CD4-positive, alpha-beta T cell (primary cell): ENCODE measurements around the gene AXDND1. TPM values are rescaled to one million over a fixed set of nuclear protein-coding genes. Genes with fewer than 3 reads are reported as not detected.

Experiments
- ATAC-seq: fragments of 200-7000 bp; cut with Tn5 transposase; one replicate; pipeline ENCODE4 v1.10.0; 2022; ENCODE audit warnings: mild to moderate bottlenecking; ENCODE audit not compliant: poor library complexity
- CTCF ChIA-PET: fragments of 350-600 bp; sonication (Branson Sonifier 250); formaldehyde crosslinking; loops from one replicate; lab custom pipeline; 2021; ENCODE audit warnings: antibody characterized with exemption, inconsistent platforms; lab: Charles Lee
- POLR2A ChIA-PET: fragments of 350-600 bp; sonication (Branson Sonifier 250); formaldehyde crosslinking; loops from one replicate; lab custom pipeline; 2021; ENCODE audit warnings: antibody characterized with exemption, inconsistent platforms; lab: Charles Lee
- DNase-seq, 14 experiments: peaks; one replicate each; pipeline ENCODE4 v3.0.0-alpha.2; 2013 to 2020; ENCODE audit warnings: mixed read lengths in 2 of 14
- H3K27ac ChIP-seq, 2 donors: one replicate each; pipeline versions ENCODE4 v1.5.1 to v1.7.0; 2013; ENCODE audit warnings: low read length in 2 of 2, low read depth in 1 of 2, mild to moderate bottlenecking in 1 of 2
- H3K27me3 ChIP-seq, 2 experiments: 1 replicate in 1 of 2; 2 replicates in 1 of 2; pipeline versions ENCODE4 v1.6.1 to v1.7.0; 2013; ENCODE audit warnings: low read length in 2 of 2, control low read depth in 1 of 2, mild to moderate bottlenecking in 1 of 2, moderate library complexity in 1 of 2; ENCODE audit not compliant: insufficient read depth in 2 of 2, control insufficient read depth in 1 of 2
- H3K36me3 ChIP-seq: one replicate; pipeline ENCODE4 v1.6.1; 2013; ENCODE audit warnings: low read length, control low read depth; ENCODE audit not compliant: insufficient read depth
- H3K4me1 ChIP-seq: one replicate; pipeline ENCODE4 v1.6.1; 2013; ENCODE audit warnings: low read length, control low read depth; ENCODE audit not compliant: insufficient read depth
- H3K4me3 ChIP-seq: one replicate; pipeline ENCODE4 v1.5.1; 2013; ENCODE audit warnings: mild to moderate bottlenecking, low read length, moderate library complexity
- H3K9me3 ChIP-seq, 2 experiments: 1 replicate in 1 of 2; 2 replicates in 1 of 2; pipeline versions ENCODE4 v1.6.1 to v1.7.0; 2013; ENCODE audit warnings: low read length in 2 of 2, mild to moderate bottlenecking in 2 of 2, control low read depth in 1 of 2, moderate library complexity in 1 of 2; ENCODE audit not compliant: control insufficient read depth in 1 of 2, insufficient read depth in 1 of 2
- H3K27ac Mint-ChIP-seq: one replicate; pipeline ENCODE4 v1.8.0; 2020; ENCODE audit warnings: mixed read lengths
- H3K27me3 Mint-ChIP-seq: one replicate; pipeline ENCODE4 v1.8.0; 2021; ENCODE audit warnings: mixed read lengths
- H3K36me3 Mint-ChIP-seq: one replicate; pipeline ENCODE4 v1.8.0; 2021; ENCODE audit warnings: low read depth, mixed read lengths
- H3K4me1 Mint-ChIP-seq: one replicate; pipeline ENCODE4 v1.8.0; 2021; ENCODE audit warnings: low read depth, mixed read lengths
- H3K4me3 Mint-ChIP-seq: one replicate; pipeline ENCODE4 v1.8.0; 2020; ENCODE audit warnings: mild to moderate bottlenecking, mixed read lengths
- H3K9me3 Mint-ChIP-seq: one replicate; pipeline ENCODE4 v1.8.0; 2020; ENCODE audit warnings: mixed read lengths
- intact Hi-C, 2 experiments: fragments of 100-400 bp; cut with DNase I in 1 of 2; cut with micrococcal nuclease in 1 of 2; formaldehyde crosslinking; loops; one replicate each; pipeline versions ENCODE4 v1.15.1 to v1.9.0; 2023 to 2025; cut with DNase I, micrococcal nuclease
- total RNA-seq, 174 experiments: library from RNA in 2 of 174; stranded (reverse) in 2 of 174; gene quantifications; one replicate each; pipeline ENCODE4 v1.2.3 and lab custom pipeline; 2021 to 2026
- TF ChIP-seq, protein P1 (sequence below): fragments of 200-600 bp; IDR thresholded peaks from one replicate; pipeline ENCODE4 v1.8.0; 2022; ENCODE audit warnings: antibody characterized with exemption, mild to moderate bottlenecking

Gene AXDND1
- total RNA-seq, 2 experiments from 2014 or later, result 1.1 TPM

DNA sequence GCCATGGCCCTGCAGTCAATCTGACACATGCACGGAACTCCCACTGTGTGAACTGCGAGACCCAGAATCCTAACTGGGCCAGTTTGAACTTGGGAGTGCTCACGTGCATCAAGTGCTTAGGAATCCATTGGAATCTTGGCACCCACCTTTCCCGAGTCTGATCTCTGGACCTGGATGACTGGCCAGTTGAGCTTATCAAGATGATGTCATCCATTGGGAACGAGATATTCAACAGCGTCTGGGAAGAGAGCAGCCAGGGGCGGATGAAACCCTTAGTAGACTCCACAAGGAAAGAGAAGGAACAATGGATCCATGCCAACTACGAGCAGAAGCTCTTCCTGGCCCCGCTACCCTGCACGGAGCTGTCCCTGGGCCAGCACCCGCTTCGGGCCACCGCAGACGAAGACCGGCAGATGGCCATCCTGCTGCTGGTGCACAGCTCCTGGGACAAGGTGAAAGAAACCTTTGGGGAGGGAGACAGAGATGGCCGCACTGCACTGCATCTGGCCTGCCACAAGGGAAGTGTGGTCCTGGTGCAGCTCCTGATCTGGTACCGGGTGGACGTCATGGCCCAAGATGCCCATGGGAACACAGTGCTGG lies 222.8 kb downstream of the AXDND1 start:
- intact Hi-C loops, result no loop called here
- CTCF ChIA-PET, result no interaction called here
- Histone ChIP-seq H3K9me3 (peaks cover 0 to 22% of the 10 kb centered on the region in 2 experiments), H3K4me1 (no peaks in the 10 kb centered on the region), H3K36me3 (no peaks in the 10 kb centered on the region), H3K27me3 (peaks cover 47 to 49% of the 10 kb centered on the region in 2 experiments), H3K27ac (no peak overlapping the region), H3K4me3 (no peak overlapping the region)
- TF ChIP-seq, protein P1, sequence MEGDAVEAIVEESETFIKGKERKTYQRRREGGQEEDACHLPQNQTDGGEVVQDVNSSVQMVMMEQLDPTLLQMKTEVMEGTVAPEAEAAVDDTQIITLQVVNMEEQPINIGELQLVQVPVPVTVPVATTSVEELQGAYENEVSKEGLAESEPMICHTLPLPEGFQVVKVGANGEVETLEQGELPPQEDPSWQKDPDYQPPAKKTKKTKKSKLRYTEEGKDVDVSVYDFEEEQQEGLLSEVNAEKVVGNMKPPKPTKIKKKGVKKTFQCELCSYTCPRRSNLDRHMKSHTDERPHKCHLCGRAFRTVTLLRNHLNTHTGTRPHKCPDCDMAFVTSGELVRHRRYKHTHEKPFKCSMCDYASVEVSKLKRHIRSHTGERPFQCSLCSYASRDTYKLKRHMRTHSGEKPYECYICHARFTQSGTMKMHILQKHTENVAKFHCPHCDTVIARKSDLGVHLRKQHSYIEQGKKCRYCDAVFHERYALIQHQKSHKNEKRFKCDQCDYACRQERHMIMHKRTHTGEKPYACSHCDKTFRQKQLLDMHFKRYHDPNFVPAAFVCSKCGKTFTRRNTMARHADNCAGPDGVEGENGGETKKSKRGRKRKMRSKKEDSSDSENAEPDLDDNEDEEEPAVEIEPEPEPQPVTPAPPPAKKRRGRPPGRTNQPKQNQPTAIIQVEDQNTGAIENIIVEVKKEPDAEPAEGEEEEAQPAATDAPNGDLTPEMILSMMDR, result no peak
- no peak overlapping the region for H3K27ac Mint-ChIP-seq
- no peaks in the 10 kb centered on the region for H3K4me1 Mint-ChIP-seq
- H3K27me3 Mint-ChIP-seq, result peaks cover 79% of the 10 kb centered on the region
- POLR2A ChIA-PET, result no interaction called here
- H3K4me3 Mint-ChIP-seq, result no peak overlapping the region
- H3K36me3 Mint-ChIP-seq, result no peaks in the 10 kb centered on the region
- ATAC-seq (no peak), DNase-seq (no peak)
- H3K9me3 Mint-ChIP-seq, result no peaks in the 10 kb centered on the region

DNA sequence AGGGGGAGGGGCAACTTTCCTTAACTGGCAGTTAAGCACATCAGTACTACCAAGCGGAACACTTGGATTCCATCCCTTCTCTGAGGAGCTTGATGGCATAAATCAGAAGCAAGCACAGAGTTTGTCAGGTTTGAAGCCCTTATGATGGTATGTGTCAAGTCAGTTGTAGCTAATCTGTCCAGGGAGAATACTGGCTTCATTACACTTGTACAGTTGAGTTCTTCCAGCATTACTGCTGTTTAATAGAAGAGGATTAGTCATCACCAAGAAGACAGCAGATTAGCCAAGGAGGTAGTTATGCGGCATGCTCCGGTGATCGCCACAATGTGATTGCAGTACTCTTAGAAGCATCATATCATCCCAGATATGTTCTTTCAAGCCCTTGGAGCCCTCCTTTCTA lies 223.7 kb downstream of the AXDND1 start:
- ATAC-seq (no peak), DNase-seq (no peak)
- Mint-ChIP-seq H3K27me3 (peaks cover 81% of the 10 kb centered on the region), H3K4me3 (no peak overlapping the region), H3K4me1 (no peaks in the 10 kb centered on the region), H3K9me3 (no peaks in the 10 kb centered on the region), H3K27ac (no peak overlapping the region), H3K36me3 (no peaks in the 10 kb centered on the region)
- no peaks in the 10 kb centered on the region for H3K36me3 ChIP-seq
- ChIA-PET POLR2A (no interaction called here), CTCF (no interaction called here)
- TF ChIP-seq, protein P1, result no peak
- H3K4me3 ChIP-seq, result no peak overlapping the region
- H3K4me1 ChIP-seq, result no peaks in the 10 kb centered on the region
- H3K27ac ChIP-seq, result no peak overlapping the region
- H3K9me3 ChIP-seq, result peaks cover 0 to 22% of the 10 kb centered on the region in 2 experiments
- intact Hi-C loops, result no loop called here
- peaks cover 41 to 42% of the 10 kb centered on the region in 2 experiments for H3K27me3 ChIP-seq

DNA sequence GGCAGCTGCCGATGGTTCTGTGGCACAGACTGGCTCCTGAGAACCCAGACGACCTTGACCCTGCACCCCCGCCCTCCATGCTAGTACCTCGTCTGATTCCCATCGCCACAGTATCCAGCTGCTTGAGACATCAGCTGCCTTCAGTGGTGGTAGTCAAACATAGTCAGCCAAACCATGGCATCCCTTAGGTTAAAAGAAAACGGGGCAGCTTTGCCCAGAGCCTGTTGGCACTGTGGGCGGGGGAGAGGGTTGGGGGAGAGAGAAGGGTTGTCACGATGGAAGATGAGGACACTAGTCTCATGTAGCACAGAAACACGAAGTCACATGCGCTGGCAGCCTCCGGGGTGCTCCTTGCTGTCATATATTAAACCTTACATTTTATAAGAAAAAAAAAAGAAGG lies 224.9 kb downstream of the AXDND1 start:
- CTCF ChIA-PET, result no interaction called here
- Histone ChIP-seq H3K27ac (no peak overlapping the region), H3K36me3 (no peaks in the 10 kb centered on the region), H3K27me3 (peaks cover 34 to 36% of the 10 kb centered on the region in 2 experiments), H3K9me3 (peaks cover 0 to 22% of the 10 kb centered on the region in 2 experiments), H3K4me1 (no peaks in the 10 kb centered on the region), H3K4me3 (no peak overlapping the region)
- TF ChIP-seq, protein P1, result no peak
- Mint-ChIP-seq H3K9me3 (no peaks in the 10 kb centered on the region), H3K4me3 (no peak overlapping the region), H3K36me3 (no peaks in the 10 kb centered on the region), H3K4me1 (no peaks in the 10 kb centered on the region), H3K27me3 (peaks cover 75% of the 10 kb centered on the region), H3K27ac (no peak overlapping the region)
- intact Hi-C loops, result no loop called here
- DNase-seq (no peak), ATAC-seq (no peak)
- POLR2A ChIA-PET, result no interaction called here
